Osteocyte (in vitro differentiated cells): ENCODE results near the gene XG. TPM values are rescaled to one million over a fixed set of nuclear protein-coding genes. Genes with fewer than 3 reads are reported as not detected.

Experiments
- DNase-seq: peaks from one replicate; pipeline ENCODE4 v3.0.0; 2021; ENCODE audit warnings: mixed read lengths; ENCODE audit not compliant: unreplicated experiment; ENCODE audit errors: extremely low spot score
- H3K27ac Mint-ChIP-seq: one replicate; pipeline ENCODE4 v1.8.0; 2021; ENCODE audit warnings: mild to moderate bottlenecking, mixed read lengths; ENCODE audit not compliant: unreplicated experiment
- H3K27me3 Mint-ChIP-seq: one replicate; pipeline ENCODE4 v1.8.0; 2021; ENCODE audit warnings: mixed read lengths; ENCODE audit not compliant: unreplicated experiment
- H3K36me3 Mint-ChIP-seq: one replicate; pipeline ENCODE4 v1.8.0; 2021; ENCODE audit warnings: mixed read lengths; ENCODE audit not compliant: unreplicated experiment
- H3K4me1 Mint-ChIP-seq: one replicate; pipeline ENCODE4 v1.8.0; 2021; ENCODE audit warnings: mixed read lengths; ENCODE audit not compliant: unreplicated experiment
- H3K4me3 Mint-ChIP-seq: one replicate; pipeline ENCODE4 v1.8.0; 2021; ENCODE audit warnings: mild to moderate bottlenecking, moderate library complexity, mixed read lengths; ENCODE audit not compliant: unreplicated experiment
- H3K9me3 Mint-ChIP-seq: one replicate; pipeline ENCODE4 v1.8.0; 2021; ENCODE audit warnings: mixed read lengths; ENCODE audit not compliant: unreplicated experiment
- CTCF ChIP-seq: fragments of 200-600 bp; sonication (generic); IDR thresholded peaks from 2 replicates; pipeline ENCODE4 v1.5.0; 2021; ENCODE audit warnings: antibody characterized with exemption, mild to moderate bottlenecking, moderate library complexity
- total RNA-seq: library from RNA; stranded (reverse); gene quantifications from 2 replicates; pipeline ENCODE4 v1.2.1, GENCODE V29; 2021

XG gene
- total RNA-seq, 1 donor from 2014 or later: not detected

- no peak for TF ChIP-seq CTCF
Measured at GRCh38 chrX:2848871-2849301, 97.0 kb downstream of the XG start.

GRCh38 chrX:2854918-2855317 is 103.1 kb downstream of the XG start:
- Mint-ChIP-seq H3K27ac (no peak overlapping the region), H3K9me3 (no peaks in the 10 kb centered on the region), H3K27me3 (no peaks in the 10 kb centered on the region), H3K4me3 (no peak overlapping the region), H3K36me3 (peaks cover 5% of the 10 kb centered on the region), H3K4me1 (peaks cover 19% of the 10 kb centered on the region)
- TF ChIP-seq CTCF: no peak
- DNase-seq: peak; percentile 75

More at GRCh38 chrX:2848871-2849301, 97.0 kb downstream of the XG start:
- peak; percentile 66 for DNase-seq
- Mint-ChIP-seq H3K4me1 (peaks cover 41% of the 10 kb centered on the region), H3K36me3 (peaks cover under 1% of the 10 kb centered on the region), H3K9me3 (no peaks in the 10 kb centered on the region), H3K27ac (peak overlapping the region; percentile 82), H3K4me3 (peak overlapping the region; percentile 51), H3K27me3 (no peaks in the 10 kb centered on the region)

- Mint-ChIP-seq H3K9me3 (no peaks in the 10 kb centered on the region), H3K27ac (no peak overlapping the region), H3K4me3 (no peak overlapping the region), H3K27me3 (no peaks in the 10 kb centered on the region), H3K36me3 (peaks cover 8% of the 10 kb centered on the region), H3K4me1 (peaks cover 12% of the 10 kb centered on the region)
- no peak for DNase-seq
- TF ChIP-seq CTCF: no peak
Measured at GRCh38 chrX:2855761-2856160, 103.9 kb downstream of the XG start.

GRCh38 chrX:2857566-2857965 is 105.7 kb downstream of the XG start:
- H3K36me3 Mint-ChIP-seq: peaks cover 8% of the 10 kb centered on the region
- H3K9me3 Mint-ChIP-seq: no peaks in the 10 kb centered on the region
- no peaks in the 10 kb centered on the region for H3K4me1 Mint-ChIP-seq
- no peak overlapping the region for H3K27ac Mint-ChIP-seq
- no peaks in the 10 kb centered on the region for H3K27me3 Mint-ChIP-seq
- no peak overlapping the region for H3K4me3 Mint-ChIP-seq
- TF ChIP-seq CTCF: no peak
- no peak for DNase-seq

- DNase-seq: no peak
- H3K27ac Mint-ChIP-seq: no peak overlapping the region
- H3K9me3 Mint-ChIP-seq: no peaks in the 10 kb centered on the region
- H3K4me1 Mint-ChIP-seq: peaks cover 11% of the 10 kb centered on the region
- no peak overlapping the region for H3K4me3 Mint-ChIP-seq
- TF ChIP-seq CTCF: no peak
- no peaks in the 10 kb centered on the region for H3K27me3 Mint-ChIP-seq
- H3K36me3 Mint-ChIP-seq: peaks cover 8% of the 10 kb centered on the region
Measured at GRCh38 chrX:2859197-2859797, 107.5 kb downstream of the XG start.
